ENCODE results near the gene RCAN2.

RCAN2 gene

GRCh38 chr6:46218457-46218856 is 272.8 kb downstream of the RCAN2 start:
- no peak overlapping the region for H3K4me3 ChIP-seq (replicated peaks; ENCODE audit: insufficient read depth, low read length)
- H3K27me3 ChIP-seq (ENCODE audit: insufficient read depth, poor library complexity, severe bottlenecking) = no peaks in the 10 kb centered on the region
- TF ChIP-seq SPI1 (IDR thresholded peaks at IDR 0.05; ENCODE audit: borderline replicate concordance, low read depth) (no peak), POLR2AphosphoS5 (IDR thresholded peaks at IDR 0.05; ENCODE audit: low read depth) (no peak), GABPA (IDR thresholded peaks at IDR 0.05; ENCODE audit: low read depth) (no peak)
- TF ChIP-seq, protein P1, sequence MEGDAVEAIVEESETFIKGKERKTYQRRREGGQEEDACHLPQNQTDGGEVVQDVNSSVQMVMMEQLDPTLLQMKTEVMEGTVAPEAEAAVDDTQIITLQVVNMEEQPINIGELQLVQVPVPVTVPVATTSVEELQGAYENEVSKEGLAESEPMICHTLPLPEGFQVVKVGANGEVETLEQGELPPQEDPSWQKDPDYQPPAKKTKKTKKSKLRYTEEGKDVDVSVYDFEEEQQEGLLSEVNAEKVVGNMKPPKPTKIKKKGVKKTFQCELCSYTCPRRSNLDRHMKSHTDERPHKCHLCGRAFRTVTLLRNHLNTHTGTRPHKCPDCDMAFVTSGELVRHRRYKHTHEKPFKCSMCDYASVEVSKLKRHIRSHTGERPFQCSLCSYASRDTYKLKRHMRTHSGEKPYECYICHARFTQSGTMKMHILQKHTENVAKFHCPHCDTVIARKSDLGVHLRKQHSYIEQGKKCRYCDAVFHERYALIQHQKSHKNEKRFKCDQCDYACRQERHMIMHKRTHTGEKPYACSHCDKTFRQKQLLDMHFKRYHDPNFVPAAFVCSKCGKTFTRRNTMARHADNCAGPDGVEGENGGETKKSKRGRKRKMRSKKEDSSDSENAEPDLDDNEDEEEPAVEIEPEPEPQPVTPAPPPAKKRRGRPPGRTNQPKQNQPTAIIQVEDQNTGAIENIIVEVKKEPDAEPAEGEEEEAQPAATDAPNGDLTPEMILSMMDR (IDR thresholded peaks at IDR 0.05; ENCODE audit: insufficient read depth, low read length) = no peak
- TF ChIP-seq, protein P2, sequence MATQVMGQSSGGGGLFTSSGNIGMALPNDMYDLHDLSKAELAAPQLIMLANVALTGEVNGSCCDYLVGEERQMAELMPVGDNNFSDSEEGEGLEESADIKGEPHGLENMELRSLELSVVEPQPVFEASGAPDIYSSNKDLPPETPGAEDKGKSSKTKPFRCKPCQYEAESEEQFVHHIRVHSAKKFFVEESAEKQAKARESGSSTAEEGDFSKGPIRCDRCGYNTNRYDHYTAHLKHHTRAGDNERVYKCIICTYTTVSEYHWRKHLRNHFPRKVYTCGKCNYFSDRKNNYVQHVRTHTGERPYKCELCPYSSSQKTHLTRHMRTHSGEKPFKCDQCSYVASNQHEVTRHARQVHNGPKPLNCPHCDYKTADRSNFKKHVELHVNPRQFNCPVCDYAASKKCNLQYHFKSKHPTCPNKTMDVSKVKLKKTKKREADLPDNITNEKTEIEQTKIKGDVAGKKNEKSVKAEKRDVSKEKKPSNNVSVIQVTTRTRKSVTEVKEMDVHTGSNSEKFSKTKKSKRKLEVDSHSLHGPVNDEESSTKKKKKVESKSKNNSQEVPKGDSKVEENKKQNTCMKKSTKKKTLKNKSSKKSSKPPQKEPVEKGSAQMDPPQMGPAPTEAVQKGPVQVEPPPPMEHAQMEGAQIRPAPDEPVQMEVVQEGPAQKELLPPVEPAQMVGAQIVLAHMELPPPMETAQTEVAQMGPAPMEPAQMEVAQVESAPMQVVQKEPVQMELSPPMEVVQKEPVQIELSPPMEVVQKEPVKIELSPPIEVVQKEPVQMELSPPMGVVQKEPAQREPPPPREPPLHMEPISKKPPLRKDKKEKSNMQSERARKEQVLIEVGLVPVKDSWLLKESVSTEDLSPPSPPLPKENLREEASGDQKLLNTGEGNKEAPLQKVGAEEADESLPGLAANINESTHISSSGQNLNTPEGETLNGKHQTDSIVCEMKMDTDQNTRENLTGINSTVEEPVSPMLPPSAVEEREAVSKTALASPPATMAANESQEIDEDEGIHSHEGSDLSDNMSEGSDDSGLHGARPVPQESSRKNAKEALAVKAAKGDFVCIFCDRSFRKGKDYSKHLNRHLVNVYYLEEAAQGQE (IDR thresholded peaks at IDR 0.05; ENCODE audit: insufficient replicate concordance, low read depth) = no peak
- DNase-seq (ENCODE audit: low read depth in 1 of 2, low spot score in 1 of 2) = no peak
- H3K27ac ChIP-seq (replicated peaks) = no peak overlapping the region

DNA sequence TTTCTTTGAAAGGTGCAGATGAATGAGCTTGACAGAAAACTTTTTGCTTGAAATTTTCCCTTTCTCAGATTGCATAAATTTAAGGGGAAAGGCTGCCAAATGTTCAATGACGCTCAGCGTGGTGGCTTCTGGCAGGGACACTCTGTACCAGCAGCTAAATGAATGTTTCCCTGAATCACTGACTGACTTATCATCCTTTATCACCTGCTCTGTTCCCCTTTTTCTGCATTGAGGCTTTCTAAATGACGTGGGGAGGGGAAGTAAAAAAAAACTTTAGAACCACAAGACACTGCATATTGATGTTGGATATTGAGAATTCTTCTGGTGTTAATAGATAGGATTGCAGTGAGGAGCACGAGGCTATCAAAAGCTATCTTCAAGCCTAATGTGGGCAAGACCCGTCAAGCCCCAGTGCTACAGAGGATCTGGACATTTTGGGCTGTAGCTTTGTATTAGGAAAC is 273.5 kb downstream of the RCAN2 start:
- Histone ChIP-seq H3K4me3 (replicated peaks; ENCODE audit: insufficient read depth, low read length) (no peak overlapping the region), H3K27me3 (ENCODE audit: insufficient read depth, poor library complexity, severe bottlenecking) (no peaks in the 10 kb centered on the region), H3K27ac (replicated peaks) (no peak overlapping the region)
- no peak for DNase-seq (ENCODE audit: low read depth in 1 of 2, low spot score in 1 of 2)
- TF ChIP-seq GABPA (IDR thresholded peaks at IDR 0.05; ENCODE audit: low read depth) (no peak), SPI1 (IDR thresholded peaks at IDR 0.05; ENCODE audit: borderline replicate concordance, low read depth) (peak; percentile 53; the same call in 1 of the 2 replicates), POLR2AphosphoS5 (IDR thresholded peaks at IDR 0.05; ENCODE audit: low read depth) (no peak)
- TF ChIP-seq, protein P1 (IDR thresholded peaks at IDR 0.05; ENCODE audit: insufficient read depth, low read length) = no peak
- TF ChIP-seq, protein P2 (IDR thresholded peaks at IDR 0.05; ENCODE audit: insufficient replicate concordance, low read depth) = no peak

DNA sequence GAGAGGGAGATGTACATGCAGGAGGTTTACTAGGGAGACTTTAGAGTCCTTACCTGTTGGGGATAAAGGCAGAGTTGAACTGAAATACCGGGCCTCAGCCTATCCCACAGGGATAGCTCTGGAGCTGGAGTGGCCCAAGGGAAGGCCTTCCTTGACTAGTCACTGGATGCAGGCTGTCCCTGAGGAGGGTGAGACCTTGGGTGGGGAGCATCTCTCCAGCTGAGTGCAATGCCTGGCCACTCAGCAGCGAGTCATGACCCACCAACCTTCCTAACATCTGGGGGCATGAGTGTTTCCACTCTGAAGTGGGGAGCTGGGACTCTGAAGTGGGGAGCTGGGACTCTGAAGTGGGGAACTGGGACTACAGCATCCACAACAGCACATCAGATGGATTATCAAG is 274.4 kb downstream of the RCAN2 start:
- TF ChIP-seq GABPA (IDR thresholded peaks at IDR 0.05; ENCODE audit: low read depth) (no peak), SPI1 (IDR thresholded peaks at IDR 0.05; ENCODE audit: borderline replicate concordance, low read depth) (no peak), POLR2AphosphoS5 (IDR thresholded peaks at IDR 0.05; ENCODE audit: low read depth) (no peak)
- TF ChIP-seq, protein P1 (IDR thresholded peaks at IDR 0.05; ENCODE audit: insufficient read depth, low read length) = no peak
- TF ChIP-seq, protein P2 (IDR thresholded peaks at IDR 0.05; ENCODE audit: insufficient replicate concordance, low read depth) = no peak
- Histone ChIP-seq H3K4me3 (replicated peaks; ENCODE audit: insufficient read depth, low read length) (no peak overlapping the region), H3K27ac (replicated peaks) (no peak overlapping the region), H3K27me3 (ENCODE audit: insufficient read depth, poor library complexity, severe bottlenecking) (no peaks in the 10 kb centered on the region)
- no peak for DNase-seq (ENCODE audit: low read depth in 1 of 2, low spot score in 1 of 2)

Data from HL-60 (cell line).